ENCODE results near the gene RPS6KA2. TPM values are rescaled to one million over a fixed set of nuclear protein-coding genes. Genes with fewer than 3 reads are reported as not detected.
A peak's percentile ranks its signal among the peaks of the same experiment; 100 is the strongest.

Gene RPS6KA2
- total RNA-seq, 4 donors from 2014 or later, result 12.1 to 116 (median 26.4) TPM

DNA sequence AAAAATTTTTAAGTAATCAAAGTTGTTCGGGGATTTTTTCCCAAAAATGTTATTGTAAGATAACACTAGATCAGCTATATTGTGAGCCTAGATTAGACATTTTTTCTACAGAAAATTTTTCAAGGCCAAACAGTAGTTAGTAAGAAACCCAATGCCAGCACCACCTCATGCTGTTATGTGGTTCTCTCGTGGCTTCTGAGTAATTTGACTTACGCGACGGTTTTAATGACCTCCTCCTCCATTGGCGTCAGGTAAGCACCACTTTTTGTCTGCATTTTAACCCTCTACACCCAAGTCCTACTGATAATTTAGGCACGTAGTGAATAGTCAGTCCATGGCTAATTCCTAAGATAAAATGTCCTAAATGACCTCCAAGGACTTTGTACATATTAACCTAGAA is 9.7 kb downstream of the RPS6KA2 start:
- no peaks in the 10 kb centered on the region for H3K27me3 ChIP-seq
- TF ChIP-seq, protein P1, sequence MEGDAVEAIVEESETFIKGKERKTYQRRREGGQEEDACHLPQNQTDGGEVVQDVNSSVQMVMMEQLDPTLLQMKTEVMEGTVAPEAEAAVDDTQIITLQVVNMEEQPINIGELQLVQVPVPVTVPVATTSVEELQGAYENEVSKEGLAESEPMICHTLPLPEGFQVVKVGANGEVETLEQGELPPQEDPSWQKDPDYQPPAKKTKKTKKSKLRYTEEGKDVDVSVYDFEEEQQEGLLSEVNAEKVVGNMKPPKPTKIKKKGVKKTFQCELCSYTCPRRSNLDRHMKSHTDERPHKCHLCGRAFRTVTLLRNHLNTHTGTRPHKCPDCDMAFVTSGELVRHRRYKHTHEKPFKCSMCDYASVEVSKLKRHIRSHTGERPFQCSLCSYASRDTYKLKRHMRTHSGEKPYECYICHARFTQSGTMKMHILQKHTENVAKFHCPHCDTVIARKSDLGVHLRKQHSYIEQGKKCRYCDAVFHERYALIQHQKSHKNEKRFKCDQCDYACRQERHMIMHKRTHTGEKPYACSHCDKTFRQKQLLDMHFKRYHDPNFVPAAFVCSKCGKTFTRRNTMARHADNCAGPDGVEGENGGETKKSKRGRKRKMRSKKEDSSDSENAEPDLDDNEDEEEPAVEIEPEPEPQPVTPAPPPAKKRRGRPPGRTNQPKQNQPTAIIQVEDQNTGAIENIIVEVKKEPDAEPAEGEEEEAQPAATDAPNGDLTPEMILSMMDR (IDR thresholded peaks at IDR 0.05), result no peak
- TF ChIP-seq POLR2A (IDR thresholded peaks at IDR 0.05), result no peak
- no peak overlapping the region for H3K27ac ChIP-seq
- no peak overlapping the region for H3K4me3 ChIP-seq
- no peaks in the 10 kb centered on the region for H3K9me3 ChIP-seq
- no peak for DNase-seq
- H3K4me1 ChIP-seq, result peaks cover 0 to 17% (median 0%) of the 10 kb centered on the region in 4 donors
- no peaks in the 10 kb centered on the region for H3K36me3 ChIP-seq

DNA sequence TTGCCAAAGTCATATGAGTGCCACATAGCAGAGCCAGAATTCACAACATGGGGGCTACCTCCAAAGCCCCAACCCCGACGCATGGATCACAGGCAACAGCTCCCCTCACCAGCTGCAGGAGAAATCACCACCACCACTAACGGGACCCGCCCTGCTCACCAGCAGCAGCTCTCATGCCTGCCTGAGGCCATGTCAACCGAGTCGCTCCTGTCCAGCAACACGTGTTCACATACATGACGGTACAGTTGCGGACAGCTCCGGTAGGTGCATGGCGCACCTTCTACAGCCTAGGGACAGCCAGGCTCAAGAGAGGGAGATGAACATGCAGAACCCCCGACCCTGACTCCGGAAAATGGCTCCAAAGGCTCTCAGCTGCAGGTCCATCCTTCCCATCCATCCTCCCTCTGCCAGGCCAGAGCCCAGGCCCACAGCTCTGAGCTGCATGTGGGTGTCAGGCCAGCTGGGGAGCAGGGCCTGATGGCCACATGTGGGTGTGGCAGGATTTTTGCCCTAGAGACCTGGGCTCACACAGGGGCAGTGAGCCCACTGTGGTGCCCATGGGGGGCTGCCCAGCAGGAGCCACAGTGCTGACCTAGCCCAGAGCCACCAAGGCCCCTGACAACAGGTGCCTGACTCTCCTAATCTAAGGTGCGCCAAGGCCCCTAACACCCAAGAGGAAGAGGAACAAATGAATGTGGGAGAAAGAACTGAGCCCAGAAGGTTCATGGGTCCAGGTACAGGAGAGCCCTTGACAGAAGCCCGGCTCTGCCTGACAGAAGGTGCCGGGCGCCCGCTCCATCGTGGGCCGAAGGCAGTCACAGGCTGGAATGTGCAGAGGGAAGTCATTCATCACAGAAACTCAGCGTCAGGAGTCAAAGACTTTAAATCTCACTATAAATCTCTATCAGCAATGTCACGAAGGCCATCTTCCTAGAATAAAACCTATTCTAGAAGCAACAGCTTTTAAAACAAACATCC is 10.5 kb downstream of the RPS6KA2 start:
- no peak overlapping the region for H3K27ac ChIP-seq
- H3K27me3 ChIP-seq, result no peaks in the 10 kb centered on the region
- H3K4me1 ChIP-seq, result peaks cover 0 to 21% (median 0%) of the 10 kb centered on the region in 4 donors
- no peaks in the 10 kb centered on the region for H3K36me3 ChIP-seq
- peak in 1 of 3 donors; percentile 34 for DNase-seq
- H3K9me3 ChIP-seq, result no peaks in the 10 kb centered on the region
- H3K4me3 ChIP-seq, result no peak overlapping the region
- TF ChIP-seq, protein P1 (IDR thresholded peaks at IDR 0.05), result no peak
- no peak for TF ChIP-seq POLR2A (IDR thresholded peaks at IDR 0.05)

DNA sequence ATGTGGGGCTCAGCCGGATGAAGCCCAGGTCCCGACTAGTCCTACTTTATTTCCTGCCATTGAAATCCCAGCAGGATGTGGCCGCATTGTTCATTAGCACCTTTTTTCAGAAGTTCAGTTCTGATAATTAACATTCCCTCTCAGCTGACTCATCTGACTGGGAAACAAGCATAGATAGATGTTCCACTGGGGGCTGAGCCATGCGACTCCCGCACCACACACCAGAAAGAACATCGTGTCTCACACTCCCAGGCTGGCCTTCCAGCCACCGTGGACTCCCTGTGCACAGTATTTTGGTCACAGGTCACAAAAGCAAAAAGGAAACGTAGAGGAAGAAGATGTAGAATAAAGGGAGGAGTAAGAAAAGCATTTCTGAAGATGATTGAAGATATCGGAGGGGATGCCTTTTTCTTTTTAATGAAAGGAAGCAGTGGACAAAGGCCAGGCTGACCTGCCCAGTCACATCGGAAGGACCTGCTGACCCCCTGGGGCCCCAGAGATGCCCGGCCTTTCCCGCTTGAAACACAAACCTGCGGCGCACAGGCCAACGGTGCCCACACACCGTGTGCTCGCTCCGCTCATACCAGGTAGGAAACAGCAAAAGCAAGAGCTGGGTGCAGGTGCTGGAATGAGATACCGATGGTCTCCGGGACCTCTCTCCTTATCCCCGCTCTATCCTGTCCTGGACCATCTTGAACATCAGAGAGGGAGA is 11.8 kb downstream of the RPS6KA2 start:
- no peaks in the 10 kb centered on the region for H3K36me3 ChIP-seq
- H3K4me3 ChIP-seq, result no peak overlapping the region
- peak in 1 of 3 donors; percentile 29 for DNase-seq
- no peaks in the 10 kb centered on the region for H3K9me3 ChIP-seq
- H3K4me1 ChIP-seq, result peaks cover 0 to 13% (median 0%) of the 10 kb centered on the region in 4 donors
- H3K27me3 ChIP-seq, result no peaks in the 10 kb centered on the region
- no peak for TF ChIP-seq POLR2A (IDR thresholded peaks at IDR 0.05)
- H3K27ac ChIP-seq, result peak overlapping the region in 2 of 4 donors; percentile 39 to 43

DNA sequence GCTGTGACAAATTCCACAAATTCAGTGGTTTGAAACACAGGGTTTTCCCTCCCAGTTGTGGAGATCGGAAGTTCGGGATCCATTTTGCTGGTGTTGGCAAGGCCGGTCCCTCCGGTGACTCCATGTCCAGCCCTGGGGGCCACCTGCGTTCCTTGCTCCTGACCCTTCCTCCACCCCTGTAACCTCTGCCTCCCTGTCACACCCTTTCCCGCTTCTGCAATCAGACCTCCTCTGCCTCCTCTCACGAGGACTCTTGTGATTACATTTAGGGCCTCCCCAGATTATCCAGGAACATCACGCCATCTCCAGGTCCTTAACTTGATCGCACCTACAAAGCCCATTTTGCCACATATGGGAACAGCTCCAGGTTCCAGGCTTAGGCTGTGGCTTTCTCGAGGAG is 12.5 kb downstream of the RPS6KA2 start:
- peak overlapping the region in 2 of 4 donors; percentile 22 to 39 for H3K27ac ChIP-seq

DNA sequence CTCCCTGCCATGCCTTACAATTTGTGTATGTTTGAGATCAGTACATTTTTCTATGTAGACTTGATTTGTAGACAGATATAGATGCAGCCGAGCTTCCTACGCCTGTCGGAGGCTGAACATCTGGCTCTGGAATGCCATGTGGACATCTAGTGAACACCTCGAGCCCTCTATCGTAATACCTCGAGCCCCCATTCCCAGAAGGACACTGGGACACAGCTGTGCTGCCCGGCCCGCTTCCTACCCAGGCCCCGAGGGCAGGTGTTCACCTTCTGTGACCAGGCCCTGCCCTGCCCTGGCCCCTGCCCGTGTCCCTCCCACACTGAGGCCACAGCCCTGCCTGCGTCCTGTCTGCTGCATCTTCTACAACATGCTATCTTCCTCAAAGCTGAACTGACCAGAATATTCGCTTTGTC is 12.9 kb downstream of the RPS6KA2 start:
- Histone ChIP-seq H3K27me3 (no peaks in the 10 kb centered on the region), H3K36me3 (no peaks in the 10 kb centered on the region), H3K27ac (peak overlapping the region in 2 of 4 donors; percentile 22 to 39), H3K9me3 (no peaks in the 10 kb centered on the region), H3K4me3 (no peak overlapping the region), H3K4me1 (peaks cover 0 to 13% (median 0%) of the 10 kb centered on the region in 4 donors)
- TF ChIP-seq POLR2A (IDR thresholded peaks at IDR 0.05), result no peak
- TF ChIP-seq, protein P1 (IDR thresholded peaks at IDR 0.05), result no peak
- peak in 1 of 3 donors; percentile 42 for DNase-seq

More for the DNA sequence above, 12.5 kb downstream of the RPS6KA2 start:
- Histone ChIP-seq H3K4me3 (no peak overlapping the region), H3K27me3 (no peaks in the 10 kb centered on the region), H3K36me3 (no peaks in the 10 kb centered on the region), H3K9me3 (no peaks in the 10 kb centered on the region), H3K4me1 (peaks cover 0 to 13% (median 0%) of the 10 kb centered on the region in 4 donors)
- DNase-seq, result no peak
- TF ChIP-seq, protein P1 (IDR thresholded peaks at IDR 0.05), result no peak
- TF ChIP-seq POLR2A (IDR thresholded peaks at IDR 0.05), result no peak

Measured in Peyer's patch (tissue), 4 donors.